SJSA1 (cell line): ENCODE measurements around the gene C10orf90. TPM values are rescaled to one million over a fixed set of nuclear protein-coding genes. Genes with fewer than 3 reads are reported as not detected.
"Not testable (repeated sequence)": the region's sequence is repeated elsewhere in the genome, so short reads cannot be mapped to it uniquely, and the experiment has no call there.

ENCODE experiments used
- DNase-seq, 2 experiments: peaks; one replicate each; pipeline ENCODE4 v3.0.0-alpha.2; 2015 to 2020; ENCODE audit warnings: low spot score in 2 of 2, low read depth in 1 of 2
- H3K27ac ChIP-seq: fragments of 250-450 bp; sonication (Bioruptor Pico); 2 replicates; pipeline ENCODE4 v1.5.1; 2020; ENCODE audit warnings: mild to moderate bottlenecking, moderate library complexity
- H3K27me3 ChIP-seq: fragments of 250-450 bp; sonication (Bioruptor Pico); replicated peaks from 2 replicates; pipeline ENCODE4 v1.5.1; 2020; ENCODE audit warnings: mild to moderate bottlenecking, moderate library complexity
- H3K36me3 ChIP-seq: fragments of 250-450 bp; sonication (Bioruptor Pico); 2 replicates; pipeline ENCODE4 v1.5.1; 2020; ENCODE audit warnings: mild to moderate bottlenecking
- H3K4me1 ChIP-seq: fragments of 250-450 bp; sonication (Bioruptor Pico); replicated peaks from 2 replicates; pipeline ENCODE4 v1.6.1; 2021; ENCODE audit warnings: mild to moderate bottlenecking
- H3K4me3 ChIP-seq: fragments of 250-450 bp; sonication (Bioruptor Pico); 2 replicates; pipeline ENCODE4 v1.5.1; 2020; ENCODE audit warnings: mild to moderate bottlenecking
- H3K9me3 ChIP-seq: fragments of 250-450 bp; sonication (Bioruptor Pico); replicated peaks from 2 replicates; pipeline ENCODE4 v1.5.1; 2020; ENCODE audit warnings: mild to moderate bottlenecking
- total RNA-seq: library from RNA; depleted of rRNA; stranded (reverse); fragments of >200 nt; shearing (Covaris generic); gene quantifications from 2 replicates; pipeline ENCODE4 v1.2.3, GENCODE V29; 2014; rRNA removed

Gene C10orf90
- total RNA-seq, 1 experiment from 2014 or later, result not detected

GRCh38 chr10:126387041-126387921 lies 283.2 kb downstream of the C10orf90 start:
- H3K9me3 ChIP-seq, result no peaks in the 10 kb centered on the region
- H3K27ac ChIP-seq, result no peak overlapping the region
- no peaks in the 10 kb centered on the region; the same call in 1 of the 2 replicates for H3K27me3 ChIP-seq
- no peaks in the 10 kb centered on the region; the same call in 1 of the 2 replicates for H3K36me3 ChIP-seq
- H3K4me1 ChIP-seq, result peaks cover 24% of the 10 kb centered on the region
- peak; percentile 66 to 70 for DNase-seq
- peak overlapping the region; percentile 59 for H3K4me3 ChIP-seq

GRCh38 chr10:126384269-126384873 lies 286.1 kb downstream of the C10orf90 start:
- Histone ChIP-seq H3K27me3 (no peaks in the 10 kb centered on the region; the same call in 1 of the 2 replicates), H3K4me1 (peaks cover 24% of the 10 kb centered on the region), H3K27ac (peak overlapping the region; percentile 37), H3K4me3 (no peak overlapping the region), H3K9me3 (no peaks in the 10 kb centered on the region), H3K36me3 (no peaks in the 10 kb centered on the region; the same call in 1 of the 2 replicates)
- peak in 1 of 2 experiments; percentile 22 for DNase-seq

DNA sequence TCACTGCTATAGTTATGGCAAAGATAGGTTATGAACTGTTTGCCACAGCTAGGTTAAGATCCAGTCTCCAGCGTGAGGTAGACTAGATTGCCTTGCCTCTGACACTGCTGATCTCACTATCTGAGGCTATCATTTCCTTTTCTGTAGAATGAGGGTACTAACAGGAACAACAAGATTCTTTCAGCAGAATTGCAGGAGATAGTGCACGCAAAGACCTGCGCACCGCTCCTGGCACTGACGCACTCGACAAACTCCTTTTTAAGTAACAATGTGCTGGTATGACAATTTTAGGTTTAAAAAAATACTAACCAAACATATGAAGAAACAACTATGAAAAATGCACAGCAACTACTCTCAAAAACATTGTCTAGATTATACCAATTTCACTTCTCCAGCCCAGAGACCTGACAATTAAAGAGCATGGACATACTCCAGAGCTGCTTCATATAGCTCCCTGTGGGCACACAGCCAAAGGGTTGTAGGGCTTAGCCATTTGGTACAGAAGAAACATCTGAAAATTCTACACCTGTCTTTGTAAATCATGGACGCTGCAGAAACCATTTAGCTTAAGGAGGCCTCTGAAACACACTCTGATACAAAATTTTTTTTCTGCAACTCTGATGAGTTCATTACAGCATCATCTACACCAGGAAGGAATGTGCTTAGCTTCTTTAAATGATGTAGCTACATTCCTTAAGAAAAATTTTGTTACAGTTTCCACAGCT lies 290.0 kb downstream of the C10orf90 start:
- no peak overlapping the region for H3K27ac ChIP-seq

GRCh38 chr10:126379166-126379565 lies 291.3 kb downstream of the C10orf90 start:
- not testable (repeated sequence) for H3K27ac ChIP-seq, H3K36me3 ChIP-seq, H3K4me1 ChIP-seq, H3K4me3 ChIP-seq, H3K27me3 ChIP-seq, H3K9me3 ChIP-seq, DNase-seq

More for the DNA sequence above, 290.0 kb downstream of the C10orf90 start:
- no peak for DNase-seq
- H3K4me1 ChIP-seq, result peaks cover 9% of the 10 kb centered on the region
- H3K27me3 ChIP-seq, result no peaks in the 10 kb centered on the region
- H3K4me3 ChIP-seq, result no peak overlapping the region
- H3K9me3 ChIP-seq, result no peaks in the 10 kb centered on the region
- H3K36me3 ChIP-seq, result no peaks in the 10 kb centered on the region

- H3K9me3 ChIP-seq, result no peaks in the 10 kb centered on the region
- H3K27me3 ChIP-seq, result no peaks in the 10 kb centered on the region
- no peak overlapping the region for H3K27ac ChIP-seq
- H3K4me1 ChIP-seq, result no peaks in the 10 kb centered on the region
- DNase-seq, result no peak
- no peak overlapping the region for H3K4me3 ChIP-seq
- H3K36me3 ChIP-seq, result no peaks in the 10 kb centered on the region
These were observed 293.5 kb downstream of the C10orf90 start for GRCh38 chr10:126376956-126377355.

- no peaks in the 10 kb centered on the region for H3K36me3 ChIP-seq
- H3K27me3 ChIP-seq, result no peaks in the 10 kb centered on the region
- H3K4me1 ChIP-seq, result no peaks in the 10 kb centered on the region
- no peak for DNase-seq
- no peaks in the 10 kb centered on the region for H3K9me3 ChIP-seq
- H3K27ac ChIP-seq, result no peak overlapping the region
- H3K4me3 ChIP-seq, result no peak overlapping the region
These were observed 294.5 kb downstream of the C10orf90 start for GRCh38 chr10:126375926-126376554.

DNA sequence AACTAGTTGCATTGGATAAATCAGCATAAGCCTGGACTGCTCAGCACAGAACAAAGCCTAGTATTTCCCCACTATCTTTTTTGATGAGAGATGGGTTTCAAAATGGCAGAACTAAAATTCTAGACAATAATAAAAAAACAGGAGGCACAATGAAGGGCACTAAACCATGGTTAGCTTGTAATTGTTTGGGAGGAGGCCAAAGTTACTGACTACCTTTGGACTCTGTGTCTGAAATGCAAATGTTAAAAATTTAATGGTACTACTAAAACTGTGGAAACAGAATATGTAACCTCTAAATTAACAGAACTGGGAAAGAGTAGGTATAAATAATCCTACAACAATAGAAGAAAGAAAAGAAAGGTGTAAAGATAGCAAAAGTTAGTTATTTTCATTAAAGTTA lies 295.2 kb downstream of the C10orf90 start:
- Histone ChIP-seq H3K36me3 (no peaks in the 10 kb centered on the region), H3K9me3 (no peaks in the 10 kb centered on the region), H3K4me3 (no peak overlapping the region), H3K27me3 (no peaks in the 10 kb centered on the region), H3K27ac (no peak overlapping the region), H3K4me1 (no peaks in the 10 kb centered on the region)
- DNase-seq, result no peak

Other genes with a start within 250 kb of the C10orf90 start
- gene DOCK1, start 234.7 kb upstream of the C10orf90 start, total RNA-seq, result 50.8 and 60.4 TPM in 2 replicates